Subcutaneous abdominal adipose tissue (tissue), 5 donors: ENCODE data around the gene RPL37A.

Experiments used
- H3K27ac ChIP-seq: one replicate; pipeline ENCODE4 v1.7.0; 2013; ENCODE audit warnings: low read depth, mild to moderate bottlenecking, inconsistent platforms, low read length, moderate library complexity
- H3K27me3 ChIP-seq, 5 donors: one replicate each; pipeline ENCODE4 v1.7.0; 2013; ENCODE audit warnings: low read length in 5 of 5, inconsistent platforms in 1 of 5; ENCODE audit not compliant: control insufficient read depth in 5 of 5, insufficient read depth in 4 of 5
- H3K36me3 ChIP-seq, 5 donors: one replicate each; pipeline ENCODE4 v1.7.0; 2013; ENCODE audit warnings: low read length in 5 of 5; ENCODE audit not compliant: control insufficient read depth in 5 of 5, insufficient read depth in 5 of 5
- H3K4me1 ChIP-seq, 5 donors: one replicate each; pipeline ENCODE4 v1.7.0; 2013; ENCODE audit warnings: low read length in 5 of 5, mild to moderate bottlenecking in 3 of 5, moderate library complexity in 1 of 5; ENCODE audit not compliant: control insufficient read depth in 5 of 5, insufficient read depth in 5 of 5
- H3K4me3 ChIP-seq, 5 donors: one replicate each; pipeline ENCODE4 v1.7.0; 2013; ENCODE audit warnings: low read length in 5 of 5, low read depth in 1 of 5
- H3K9ac ChIP-seq, 5 donors: one replicate each; pipeline ENCODE4 v1.7.0; 2013; ENCODE audit warnings: low read length in 5 of 5, mild to moderate bottlenecking in 4 of 5, moderate library complexity in 3 of 5
- H3K9me3 ChIP-seq, 5 donors: one replicate each; pipeline ENCODE4 v1.7.0; 2013; ENCODE audit warnings: low read length in 5 of 5; ENCODE audit not compliant: control insufficient read depth in 5 of 5
- donor health status: healthy.
- donor health status: healthy.
- donor health status: healthy.
- donor health status: healthy.
- donor health status: healthy.

RPL37A gene

DNA sequence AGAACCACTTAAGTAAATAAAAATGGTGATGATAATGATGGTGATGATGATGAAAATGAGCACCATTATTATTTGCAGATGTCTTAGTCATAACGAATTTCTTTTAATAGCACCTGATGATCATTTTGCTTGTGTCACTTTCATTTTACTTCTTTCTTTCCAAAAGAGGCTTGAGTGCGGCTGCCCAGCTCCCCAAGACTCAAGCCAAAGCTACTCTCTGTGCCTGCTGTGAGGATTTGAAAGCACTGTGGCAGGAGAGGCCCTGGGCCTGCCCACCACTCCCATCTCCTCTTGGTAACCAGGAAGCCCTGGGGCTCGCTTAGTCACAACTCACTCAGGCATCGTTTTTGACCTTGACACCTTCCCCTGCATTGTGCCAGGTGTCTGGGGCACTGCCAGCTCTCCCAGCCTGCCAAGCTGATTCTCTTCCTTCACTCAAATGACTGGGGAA lies 41.2 kb downstream of the RPL37A start:
- Histone ChIP-seq H3K4me3 (no peak overlapping the region), H3K9me3 (no peaks in the 10 kb centered on the region), H3K27ac (no peak overlapping the region), H3K36me3 (no peaks in the 10 kb centered on the region), H3K4me1 (peaks cover 8 to 44% (median 21%) of the 10 kb centered on the region in 5 donors), H3K27me3 (peaks cover 0 to 6% (median 0%) of the 10 kb centered on the region in 5 donors), H3K9ac (no peak overlapping the region)

DNA sequence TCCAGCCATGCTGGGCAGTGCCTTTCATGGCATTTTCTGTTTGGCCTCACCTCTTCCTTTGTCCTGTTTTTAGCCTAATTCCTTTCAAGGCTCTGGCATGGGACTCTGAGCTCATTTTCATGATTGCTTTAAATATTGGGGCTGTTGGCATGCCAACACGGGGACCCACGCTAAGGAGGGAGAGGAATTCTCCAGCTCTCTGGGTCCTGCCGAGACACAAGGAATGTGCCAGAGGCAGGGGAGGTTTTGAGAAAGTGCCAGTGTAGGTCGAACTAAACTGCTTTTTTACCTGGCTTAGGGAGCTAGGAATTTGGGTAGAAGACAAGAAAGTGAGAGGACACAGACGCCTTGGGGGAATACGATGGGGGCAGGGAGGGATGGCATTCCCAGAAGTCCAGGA lies 42.3 kb downstream of the RPL37A start:
- no peak overlapping the region for H3K27ac ChIP-seq
- H3K9me3 ChIP-seq, result no peaks in the 10 kb centered on the region
- peaks cover 0 to 4% (median 0%) of the 10 kb centered on the region in 5 donors for H3K27me3 ChIP-seq
- no peak overlapping the region for H3K4me3 ChIP-seq
- peaks cover 0 to 33% (median 14%) of the 10 kb centered on the region in 5 donors for H3K4me1 ChIP-seq
- H3K36me3 ChIP-seq, result no peaks in the 10 kb centered on the region
- H3K9ac ChIP-seq, result no peak overlapping the region

DNA sequence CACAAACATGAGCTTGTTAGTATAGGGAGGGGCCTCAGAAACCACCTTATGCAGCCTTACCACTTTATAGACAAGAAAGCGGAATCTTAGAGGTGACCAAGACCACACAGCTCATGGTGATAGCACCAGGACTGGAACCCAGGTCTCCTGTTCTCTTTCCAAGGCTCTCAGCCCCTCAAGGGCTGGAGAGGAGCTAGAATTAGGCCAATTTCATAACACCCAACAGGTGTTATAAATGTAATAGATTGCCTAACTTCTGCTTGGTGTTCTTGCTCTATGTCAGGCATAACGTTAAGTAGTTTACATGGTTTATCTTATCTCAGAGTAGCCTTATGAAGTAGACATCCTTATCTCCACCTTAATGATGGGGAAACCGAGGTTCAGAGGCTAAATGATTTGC lies 42.9 kb downstream of the RPL37A start:
- H3K27ac ChIP-seq, result no peak overlapping the region
- H3K4me3 ChIP-seq, result no peak overlapping the region
- H3K9ac ChIP-seq, result no peak overlapping the region
- no peaks in the 10 kb centered on the region for H3K36me3 ChIP-seq
- no peaks in the 10 kb centered on the region for H3K9me3 ChIP-seq
- peaks cover 0 to 4% (median 0%) of the 10 kb centered on the region in 5 donors for H3K27me3 ChIP-seq
- peaks cover 0 to 27% (median 8%) of the 10 kb centered on the region in 5 donors for H3K4me1 ChIP-seq

DNA sequence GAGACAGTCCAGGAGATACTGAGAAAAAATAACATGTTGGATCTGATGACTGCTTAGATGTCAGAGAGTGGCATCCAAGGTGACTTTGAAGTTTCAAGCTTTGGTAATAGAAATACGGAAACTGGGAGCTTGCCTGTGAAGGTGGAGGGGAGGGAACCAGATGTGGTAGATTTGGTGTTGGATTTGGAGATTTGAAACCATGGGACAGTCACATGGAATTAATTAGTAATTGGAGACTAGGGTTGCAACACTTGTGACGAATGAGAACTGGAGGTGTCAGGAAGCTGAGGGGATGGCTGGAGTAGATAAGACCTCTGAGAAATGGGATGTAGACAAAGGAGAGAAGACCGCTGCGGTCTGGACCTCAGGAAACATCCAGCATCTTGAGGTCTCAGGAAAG lies 46.7 kb downstream of the RPL37A start:
- peaks cover 0 to 12% (median 9%) of the 10 kb centered on the region in 5 donors for H3K27me3 ChIP-seq
- no peak overlapping the region for H3K4me3 ChIP-seq
- H3K36me3 ChIP-seq, result no peaks in the 10 kb centered on the region
- H3K9me3 ChIP-seq, result no peaks in the 10 kb centered on the region
- no peak overlapping the region for H3K27ac ChIP-seq
- peaks cover 0 to 4% (median 0%) of the 10 kb centered on the region in 5 donors for H3K4me1 ChIP-seq
- no peak overlapping the region for H3K9ac ChIP-seq

DNA sequence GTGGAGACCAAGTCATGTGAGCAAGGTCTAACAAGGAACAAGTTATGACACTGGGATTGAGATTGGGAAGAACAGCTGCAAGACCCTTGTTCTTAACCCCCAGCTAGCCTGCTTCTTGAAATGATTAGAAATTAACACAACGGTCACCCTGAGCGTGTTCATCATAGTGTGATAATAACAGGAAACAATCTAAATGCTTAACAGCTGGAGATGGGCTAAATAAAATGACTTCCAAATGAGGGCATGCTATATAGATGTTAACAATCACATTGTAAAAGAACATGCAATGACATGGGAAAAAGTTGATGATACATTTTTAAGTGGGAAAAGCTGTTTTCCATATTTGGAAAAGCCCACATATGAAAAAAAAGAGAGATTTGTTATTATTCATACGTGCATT lies 47.6 kb downstream of the RPL37A start:
- H3K27me3 ChIP-seq, result peaks cover 0 to 12% (median 9%) of the 10 kb centered on the region in 5 donors
- no peak overlapping the region for H3K9ac ChIP-seq
- H3K27ac ChIP-seq, result no peak overlapping the region
- H3K4me3 ChIP-seq, result no peak overlapping the region
- H3K36me3 ChIP-seq, result no peaks in the 10 kb centered on the region
- no peaks in the 10 kb centered on the region for H3K4me1 ChIP-seq
- H3K9me3 ChIP-seq, result no peaks in the 10 kb centered on the region

DNA sequence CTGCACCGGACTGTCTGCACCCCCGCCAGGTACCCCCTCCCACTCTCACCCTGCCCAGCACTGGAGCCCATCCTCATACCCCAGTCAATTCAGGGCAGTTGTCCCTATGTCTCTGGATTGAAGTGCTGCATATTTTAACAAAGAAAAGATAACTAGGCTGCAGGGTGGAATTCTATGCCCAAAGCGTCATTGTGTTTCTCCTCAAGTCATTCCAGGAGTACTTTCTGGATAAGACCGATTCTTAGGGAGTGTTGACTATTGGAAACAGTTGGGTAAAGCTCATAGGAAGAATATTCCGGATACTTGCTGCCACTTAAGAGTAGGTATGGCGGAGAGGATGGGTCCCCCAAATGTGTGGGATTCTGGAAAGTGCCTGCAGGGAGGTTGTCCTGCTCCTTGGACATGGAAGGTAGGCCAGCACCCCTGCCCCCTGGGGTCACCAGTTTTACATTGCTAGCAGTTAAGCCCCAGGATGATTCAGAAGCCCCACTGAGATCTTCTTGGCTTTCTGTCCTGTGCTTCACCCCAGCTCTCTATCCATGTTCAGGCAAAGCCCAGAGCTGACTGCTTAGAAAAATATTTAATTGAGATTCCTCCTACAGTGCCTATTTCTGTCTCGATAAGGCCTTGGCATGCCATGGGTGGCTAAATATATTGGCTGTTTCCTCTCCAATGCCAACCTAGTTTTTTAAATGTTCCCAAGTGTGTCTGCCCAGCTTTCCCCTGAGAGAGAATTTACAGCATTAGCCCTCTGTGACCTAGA lies 48.2 kb downstream of the RPL37A start:
- Histone ChIP-seq H3K9ac (no peak overlapping the region), H3K36me3 (no peaks in the 10 kb centered on the region), H3K4me1 (no peaks in the 10 kb centered on the region), H3K27me3 (peaks cover 0 to 12% (median 9%) of the 10 kb centered on the region in 5 donors), H3K9me3 (no peaks in the 10 kb centered on the region), H3K27ac (no peak overlapping the region), H3K4me3 (no peak overlapping the region)

DNA sequence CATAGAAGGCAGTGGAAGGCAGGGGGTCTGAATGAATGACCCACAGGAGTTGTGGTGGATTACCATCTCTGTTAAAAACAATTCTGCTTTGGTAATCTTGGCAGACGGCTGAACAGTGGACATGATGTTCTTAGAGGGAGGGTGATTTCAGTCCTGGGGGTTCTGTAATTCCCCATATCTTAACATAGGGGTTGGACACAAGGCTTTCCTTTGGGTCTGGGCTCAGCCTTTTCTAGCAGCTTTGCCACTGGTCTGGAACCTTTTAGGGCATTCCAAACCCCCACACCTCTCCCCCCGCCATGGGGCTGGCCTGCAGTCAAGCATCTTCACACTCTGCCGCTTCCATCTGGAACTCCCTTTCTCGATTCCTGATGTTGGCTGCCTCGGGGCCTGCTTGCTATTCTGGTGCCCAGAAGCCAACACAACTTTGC lies 50.3 kb downstream of the RPL37A start:
- Histone ChIP-seq H3K36me3 (no peaks in the 10 kb centered on the region), H3K27ac (no peak overlapping the region), H3K4me3 (no peak overlapping the region), H3K9ac (no peak overlapping the region), H3K27me3 (peaks cover 0 to 13% (median 12%) of the 10 kb centered on the region in 5 donors), H3K4me1 (no peaks in the 10 kb centered on the region), H3K9me3 (no peaks in the 10 kb centered on the region)

DNA sequence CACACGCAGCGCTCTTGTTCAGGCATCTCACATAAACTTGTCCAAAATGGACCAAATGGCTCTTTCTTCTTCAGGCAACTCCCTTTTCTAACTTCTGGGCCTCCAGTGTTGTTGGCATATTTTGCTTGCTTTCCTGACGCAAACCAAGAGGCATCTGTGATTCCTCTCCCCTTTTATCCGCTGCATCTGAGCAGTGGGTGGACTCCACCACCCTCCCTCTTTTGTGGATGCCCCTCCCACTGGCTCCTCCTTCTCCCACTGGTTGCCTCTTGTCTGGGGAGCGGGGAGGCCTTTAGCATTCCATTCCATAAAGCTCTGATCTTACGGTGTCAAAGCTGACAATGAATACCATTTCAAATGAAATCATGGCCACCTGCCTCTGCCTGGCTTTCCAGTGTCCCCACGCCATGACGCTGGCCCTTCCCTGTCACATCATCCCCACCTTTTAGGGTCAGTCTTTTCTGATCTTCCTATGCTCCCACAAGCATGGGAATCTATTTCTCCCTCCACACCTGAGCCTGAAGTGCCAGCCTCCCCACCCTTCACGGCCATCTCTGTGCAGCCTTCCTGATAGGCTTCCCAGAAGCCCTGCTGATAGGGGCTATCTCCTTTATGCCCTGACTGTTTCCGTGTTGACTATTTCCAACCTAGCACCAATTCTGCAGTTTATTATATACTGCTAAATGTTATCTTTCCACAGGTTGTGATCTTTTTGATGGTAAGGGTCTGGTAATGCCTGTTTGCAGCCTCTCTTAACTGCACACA lies 51.5 kb downstream of the RPL37A start:
- H3K27ac ChIP-seq, result no peak overlapping the region

DNA sequence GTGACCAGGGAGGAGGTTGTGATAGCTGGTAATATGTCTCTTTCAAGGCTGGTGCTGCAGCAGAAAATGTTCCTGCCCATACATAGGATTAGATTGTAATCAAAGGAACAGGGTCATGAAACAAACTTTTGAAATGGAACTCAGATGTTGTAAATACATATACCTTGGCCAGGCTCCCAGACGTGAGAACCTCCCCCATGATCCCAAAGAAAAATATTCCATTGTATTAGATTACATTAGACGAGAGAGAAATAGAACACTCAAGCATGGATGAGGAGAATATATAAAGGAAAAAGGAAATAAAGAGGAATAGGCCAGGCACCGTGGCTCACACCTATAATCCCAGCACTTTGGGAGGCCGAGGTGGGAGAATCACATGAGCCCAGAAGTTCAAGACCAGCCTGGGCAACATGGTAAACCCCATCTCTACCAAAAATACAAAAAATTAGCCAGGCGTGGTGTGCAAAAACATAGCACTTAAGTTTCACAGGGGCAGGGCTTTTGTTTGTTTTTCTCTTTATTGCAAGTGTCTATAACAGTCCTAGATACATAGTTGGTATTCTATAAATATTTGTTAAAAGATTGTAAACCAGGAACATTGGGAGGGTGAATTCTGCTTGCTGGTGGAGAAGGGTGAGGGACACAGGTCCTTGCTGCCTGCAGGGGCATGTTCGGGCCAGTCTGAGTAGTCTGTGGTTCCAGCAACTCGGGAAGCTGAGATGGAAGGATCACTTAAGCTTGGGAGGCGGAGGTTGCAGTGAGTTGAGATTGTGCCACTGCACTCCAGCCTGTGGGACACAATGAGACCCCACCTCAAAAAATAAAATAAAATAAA lies 52.8 kb downstream of the RPL37A start:
- peaks cover 0 to 13% (median 12%) of the 10 kb centered on the region in 5 donors for H3K27me3 ChIP-seq
- H3K9me3 ChIP-seq, result no peaks in the 10 kb centered on the region
- H3K4me3 ChIP-seq, result no peak overlapping the region
- peaks cover 3 to 12% (median 11%) of the 10 kb centered on the region in 5 donors for H3K4me1 ChIP-seq
- H3K27ac ChIP-seq, result no peak overlapping the region
- no peaks in the 10 kb centered on the region for H3K36me3 ChIP-seq
- no peak overlapping the region for H3K9ac ChIP-seq

More for the DNA sequence above, 51.5 kb downstream of the RPL37A start:
- Histone ChIP-seq H3K9ac (no peak overlapping the region), H3K4me1 (peaks cover 3 to 7% (median 6%) of the 10 kb centered on the region in 5 donors), H3K27me3 (peaks cover 0 to 13% (median 12%) of the 10 kb centered on the region in 5 donors), H3K36me3 (no peaks in the 10 kb centered on the region), H3K4me3 (no peak overlapping the region), H3K9me3 (no peaks in the 10 kb centered on the region)
